SK-N-DZ (cell line): ENCODE data around the gene CCDC169.
A peak's percentile ranks its signal among the peaks of the same experiment; 100 is the strongest.

ENCODE experiments used
- DNase-seq: peaks from one replicate; pipeline ENCODE4 v3.0.0-alpha.2; 2015; ENCODE audit warnings: low spot score
- small RNA-seq, 2 experiments: library from RNA; depleted of rRNA; stranded (forward); fragments of <200 nt; gene quantifications; one replicate each; pipeline ENCODE3, GENCODE V24; 2014

The CCDC169 gene

DNA sequence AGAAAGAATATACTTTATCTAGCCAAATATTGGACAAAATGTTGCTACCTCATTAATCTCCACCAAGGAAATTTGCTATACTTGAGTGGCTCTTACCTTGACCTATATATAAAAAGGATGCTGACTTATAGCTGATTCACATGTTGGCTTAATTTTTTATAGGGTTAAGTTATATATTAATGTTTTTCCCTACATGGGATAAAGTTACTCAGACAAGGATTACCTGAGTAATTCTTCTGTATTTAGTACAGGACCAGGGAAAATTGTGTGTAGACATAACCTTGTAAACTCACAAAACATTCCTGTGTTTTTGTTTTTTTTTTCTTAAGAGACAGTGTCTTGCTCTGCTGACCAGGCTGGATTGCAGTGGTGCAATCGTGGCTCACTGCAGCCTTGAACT is 52.6 kb downstream of the CCDC169 start:
- no peak for DNase-seq

DNA sequence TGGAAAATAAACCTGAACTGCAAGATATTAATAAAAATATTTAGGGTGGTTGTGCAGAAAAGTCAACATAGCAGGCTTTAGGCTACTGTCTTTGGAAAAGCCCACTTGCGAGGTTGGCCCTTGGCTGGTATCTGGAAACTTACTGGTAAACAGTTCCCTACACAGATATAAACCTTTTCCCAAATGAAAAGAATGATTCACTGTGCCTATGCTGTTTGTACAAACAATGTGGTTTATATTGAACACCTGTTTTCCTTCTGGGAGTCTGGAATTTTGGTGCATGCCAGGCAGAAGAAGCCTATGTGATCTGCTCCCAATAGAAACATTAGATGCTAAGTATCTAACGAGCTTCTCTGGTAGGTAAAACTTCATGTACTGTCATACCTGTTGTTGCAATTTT is 53.5 kb downstream of the CCDC169 start:
- DNase-seq: no peak

DNA sequence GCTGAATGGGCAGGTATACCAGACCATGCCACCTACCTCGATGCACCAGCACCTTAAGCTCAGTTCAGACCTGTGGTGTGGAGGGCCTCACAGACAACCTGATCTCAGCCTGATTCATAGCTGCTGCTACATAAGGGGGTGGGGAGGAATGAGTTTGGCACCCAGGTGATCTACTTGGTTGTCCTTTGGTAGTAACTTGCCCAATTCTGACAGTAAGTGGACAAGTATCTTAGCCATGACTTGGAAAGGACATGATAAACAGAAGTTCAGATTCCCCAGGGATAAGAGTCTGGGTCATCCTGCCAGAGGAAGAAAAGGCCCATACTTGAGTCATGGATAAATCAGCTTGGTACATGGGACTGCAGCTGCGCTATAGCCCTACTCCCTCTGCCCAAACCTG is 54.9 kb downstream of the CCDC169 start:
- no peak for DNase-seq

DNA sequence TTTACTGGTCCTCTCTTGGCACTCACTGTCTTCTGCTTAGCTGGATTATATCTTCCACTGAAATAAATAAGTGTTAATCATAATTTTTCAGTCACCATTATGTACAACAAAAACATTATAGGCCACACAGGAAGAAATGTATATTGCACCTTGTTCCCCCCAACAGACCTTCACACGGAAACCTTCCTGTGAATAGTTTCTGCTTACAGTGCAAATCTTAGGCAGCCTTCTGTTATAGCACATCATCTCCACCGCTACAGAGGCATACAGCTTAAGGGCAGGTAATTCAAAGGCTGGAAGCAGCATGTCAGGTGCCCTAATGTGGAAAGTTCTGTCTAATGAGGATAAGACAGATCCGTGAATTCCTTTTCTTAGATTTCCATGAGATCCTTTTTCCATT is 66.4 kb downstream of the CCDC169 start:
- DNase-seq: no peak

DNA sequence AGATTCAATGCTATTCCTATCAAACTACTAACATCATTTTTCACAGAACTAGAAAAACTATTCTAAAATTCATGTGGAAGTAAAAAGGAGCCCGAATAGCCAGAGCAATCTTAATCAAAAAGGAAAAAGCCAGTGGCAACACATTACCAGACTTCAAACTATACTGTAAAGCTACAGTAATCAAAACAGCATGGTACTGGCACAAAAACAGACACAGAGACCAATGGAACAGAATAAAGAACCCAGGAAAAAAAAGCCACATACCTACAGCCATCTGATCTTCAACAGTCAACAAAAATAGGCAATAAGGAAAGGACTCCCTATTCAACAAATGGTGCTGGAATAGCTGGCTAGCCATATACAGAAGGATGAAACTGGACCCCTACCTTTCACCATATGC is 72.9 kb downstream of the CCDC169 start:
- DNase-seq: no peak

DNA sequence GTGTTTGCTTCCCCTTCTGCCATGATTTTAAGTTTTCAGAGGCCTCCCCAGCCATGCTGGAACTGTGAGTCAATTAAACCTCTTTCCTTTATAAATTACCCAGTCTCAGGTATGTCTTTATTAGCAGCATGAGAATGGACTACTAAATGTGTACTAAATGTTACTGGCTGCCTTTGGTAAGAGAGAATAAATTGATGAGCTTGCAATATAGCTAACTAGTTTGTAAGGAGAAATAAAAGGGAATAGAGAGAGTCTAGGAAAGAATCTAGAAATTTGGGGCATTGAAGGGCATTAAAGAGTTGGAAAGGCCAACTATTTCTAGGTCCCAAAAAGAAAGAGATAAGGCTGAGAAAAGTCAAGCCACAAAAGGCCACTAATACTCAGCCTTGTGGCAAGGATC is 77.7 kb downstream of the CCDC169 start:
- DNase-seq: no peak

DNA sequence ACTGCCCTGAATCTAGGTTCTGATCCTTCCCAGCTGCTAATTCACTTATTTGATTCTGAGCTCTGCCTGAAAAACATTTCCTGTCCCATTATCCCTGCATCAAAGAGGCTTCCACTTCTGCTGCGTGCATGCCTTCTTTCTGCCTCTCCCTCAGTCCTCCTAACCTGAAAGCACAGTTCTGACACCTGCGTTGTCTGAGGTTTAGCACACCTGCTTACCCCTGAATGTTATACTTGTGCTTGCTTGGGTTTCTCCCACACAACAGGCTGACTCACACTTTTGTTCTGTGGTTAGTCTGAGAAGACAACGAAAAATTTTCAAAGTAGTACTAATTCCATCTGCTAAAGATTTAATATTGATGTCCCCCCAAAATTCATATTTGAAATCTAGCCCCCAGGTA is 80.2 kb downstream of the CCDC169 start:
- no peak for DNase-seq

DNA sequence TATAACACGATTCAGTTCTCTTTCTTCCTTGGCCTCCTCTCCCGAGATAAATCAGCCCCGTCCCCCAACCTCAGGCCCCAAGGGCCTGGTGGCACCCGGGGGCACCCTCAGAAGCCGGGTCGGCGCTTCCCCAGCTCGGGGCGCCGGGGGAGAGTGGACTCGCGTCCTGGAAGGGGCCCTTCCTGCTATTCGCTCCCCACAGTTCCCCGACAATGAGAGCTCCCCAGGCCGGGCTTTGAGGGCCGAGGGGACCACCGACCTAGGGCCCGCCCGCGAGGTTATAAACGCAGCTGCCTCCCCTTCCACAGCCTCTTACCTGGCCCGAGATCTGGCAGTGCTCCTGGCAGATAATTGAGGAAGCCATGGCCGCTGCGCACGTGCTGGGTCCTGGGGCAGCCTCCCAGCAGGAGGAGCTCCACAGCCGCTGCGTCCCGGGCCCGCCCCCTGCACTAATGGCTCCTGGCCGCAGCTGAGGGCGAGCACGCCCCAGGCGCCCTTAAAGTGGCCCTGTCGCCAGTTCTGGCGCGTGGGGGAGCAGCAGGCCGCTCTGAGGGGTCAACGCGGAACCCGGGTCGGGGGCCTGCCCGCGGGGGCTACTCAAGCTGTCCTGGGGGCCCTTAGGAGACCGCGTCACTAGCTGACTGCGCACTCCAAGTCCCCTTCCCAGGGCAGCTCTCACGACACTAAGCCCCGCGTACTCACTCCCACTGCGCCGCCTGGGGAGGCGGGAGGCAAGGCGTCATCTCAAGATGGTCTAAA is 83.3 kb downstream of the CCDC169 start, which contains the start of gene SOHLH2:
Gene SOHLH2, minus strand, starts transcription at position 394 of the 759 bp plus-strand sequence. Its CDS starts 30 bp downstream, at position 364.
- DNase-seq: no peak

DNA sequence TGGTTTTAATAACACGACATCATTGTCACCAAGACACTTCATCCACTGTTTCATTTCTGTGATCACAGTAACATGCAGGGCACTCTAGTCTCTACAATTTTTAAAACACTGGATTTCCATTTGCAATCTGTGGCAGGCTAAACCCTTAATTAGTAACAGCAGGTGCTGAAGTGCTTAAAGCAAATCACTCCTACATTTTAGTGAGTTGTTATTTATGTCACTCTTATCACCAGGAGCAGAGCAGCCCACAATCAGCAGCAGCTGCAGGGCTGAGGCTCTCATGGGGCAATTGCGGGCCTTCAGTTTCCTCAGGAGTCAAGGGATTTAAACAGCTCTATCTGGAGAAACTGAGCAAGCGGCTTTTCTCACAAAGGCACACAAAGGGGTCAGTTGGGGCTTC is 84.8 kb downstream of the CCDC169 start:
- DNase-seq: peak; percentile 11

DNA sequence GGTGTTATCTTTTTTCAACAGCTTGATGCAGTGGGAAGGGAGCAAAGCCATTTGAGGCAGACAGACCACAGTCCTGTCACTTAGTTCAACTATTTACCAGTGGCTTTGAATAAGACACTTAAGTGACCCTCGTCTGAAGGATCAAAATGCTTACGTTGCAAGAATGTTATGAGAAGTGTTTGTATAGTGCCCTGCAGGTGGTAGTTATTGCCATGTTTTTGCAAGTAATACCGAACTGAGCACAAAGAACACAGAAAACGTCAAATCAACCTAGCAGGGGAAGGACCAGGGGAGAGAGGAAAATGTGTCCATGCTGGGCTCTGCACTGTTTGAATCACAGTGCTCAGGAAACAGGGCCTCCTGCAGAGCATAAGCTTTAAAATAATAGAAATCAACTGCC is 86.0 kb downstream of the CCDC169 start:
- no peak for DNase-seq

DNA sequence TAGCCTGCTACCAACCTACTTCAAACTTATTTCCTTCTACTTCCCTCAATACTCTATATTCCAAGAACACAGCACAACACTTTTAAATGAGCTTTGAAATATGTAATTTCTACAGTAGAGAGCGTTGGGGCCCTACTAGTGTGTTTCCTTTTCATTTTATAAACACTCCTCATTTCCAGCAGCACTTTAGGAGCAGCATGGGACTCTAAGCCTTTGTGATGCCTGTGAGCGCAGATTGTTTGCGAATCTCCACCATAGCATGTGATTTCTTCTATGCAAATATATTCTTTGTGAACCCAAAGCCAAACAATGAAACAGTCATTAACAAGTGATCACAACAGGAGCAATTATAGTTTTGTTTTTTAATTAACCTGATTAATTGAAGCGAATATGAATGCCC is 86.9 kb downstream of the CCDC169 start:
- no peak for DNase-seq

DNA sequence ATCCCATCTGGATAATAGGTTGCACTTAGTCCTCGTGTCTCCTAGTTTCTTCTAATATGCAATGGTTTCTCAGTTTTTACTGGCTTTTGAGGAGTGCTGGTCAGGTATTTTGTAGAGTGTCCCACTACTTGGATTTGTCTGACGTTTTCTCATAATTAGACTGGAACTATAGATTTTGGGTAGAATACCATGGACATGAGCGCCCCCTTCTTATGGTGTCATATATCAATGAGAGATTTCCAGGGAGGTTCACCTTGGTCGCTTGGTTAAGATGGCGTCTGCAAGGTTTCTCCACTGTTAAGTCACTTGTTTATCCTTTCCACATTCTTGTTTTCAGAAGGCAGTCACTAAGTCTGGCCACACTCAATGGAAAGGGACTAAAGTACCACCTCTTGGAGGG is 89.9 kb downstream of the CCDC169 start:
- no peak for DNase-seq

DNA sequence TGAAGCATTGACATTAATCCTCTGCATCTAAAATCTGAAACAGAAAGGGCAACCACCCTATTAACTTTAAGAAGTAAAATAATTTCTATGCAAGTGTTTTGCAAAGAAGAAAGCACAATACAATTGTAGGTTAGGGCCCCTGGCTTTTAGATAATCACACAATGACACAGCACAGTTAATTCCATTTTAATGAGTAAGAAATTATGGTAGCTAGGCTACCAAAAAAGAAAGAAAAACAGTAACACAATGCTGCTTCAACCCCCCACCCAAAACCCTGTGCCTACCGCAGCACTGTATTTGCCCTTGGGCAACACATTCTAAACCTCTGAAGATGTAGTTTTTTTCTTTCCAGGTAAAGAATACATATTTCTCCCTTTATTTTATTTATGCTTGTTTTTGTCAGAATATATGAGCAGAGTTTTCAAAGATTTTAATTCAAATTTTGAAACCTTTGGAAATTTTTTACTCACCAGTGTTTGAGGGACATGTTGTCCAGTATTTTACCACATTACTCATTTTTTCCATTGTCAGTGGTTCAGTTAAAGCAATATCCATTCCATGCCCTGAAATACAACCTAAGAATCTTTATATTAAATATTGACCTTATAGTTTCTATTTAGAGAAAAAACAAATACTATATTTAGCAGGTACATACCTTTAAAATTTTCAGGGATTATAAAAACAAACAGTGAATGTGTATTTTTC is 104.3 kb downstream of the CCDC169 start:
- DNase-seq: no peak

DNA sequence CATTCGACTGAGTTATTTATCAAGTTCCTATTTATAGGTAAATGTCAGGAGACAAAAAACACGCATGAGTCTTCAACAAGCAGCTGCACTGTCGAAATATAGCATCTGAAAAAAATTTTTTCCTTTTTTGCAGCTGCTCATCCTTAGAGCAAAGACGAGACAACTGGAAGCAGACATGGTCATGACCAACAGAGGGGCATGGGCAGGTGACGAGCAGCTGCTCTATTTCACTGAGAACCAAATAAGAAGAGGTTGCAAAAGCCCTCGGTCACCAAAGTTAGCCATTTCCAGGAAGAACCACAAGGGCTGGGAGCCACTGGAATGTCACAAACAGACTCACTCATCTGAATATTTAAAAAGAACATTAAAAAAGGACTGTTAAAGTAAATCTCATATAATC is 105.4 kb downstream of the CCDC169 start:
- peak; percentile 60 for DNase-seq

DNA sequence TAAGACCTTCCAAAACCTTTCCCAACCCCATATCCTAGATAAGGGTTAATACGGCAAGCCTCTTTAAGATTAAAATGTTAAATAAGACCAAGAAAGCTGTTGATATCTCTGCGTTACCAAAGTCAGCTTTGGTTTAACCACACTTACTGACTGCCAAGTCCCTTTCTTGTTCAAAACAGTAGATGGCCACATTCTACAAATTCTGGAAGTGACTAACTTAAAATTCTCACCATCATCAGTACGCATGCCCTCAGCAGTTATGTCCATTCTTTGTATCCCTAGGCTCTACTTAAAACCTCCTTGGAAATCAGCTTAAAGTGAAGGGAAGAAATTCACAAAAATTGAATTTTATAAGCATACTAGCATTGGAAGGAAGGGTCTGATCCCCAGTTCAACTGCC is 106.8 kb downstream of the CCDC169 start:
- peak; percentile 24 for DNase-seq

DNA sequence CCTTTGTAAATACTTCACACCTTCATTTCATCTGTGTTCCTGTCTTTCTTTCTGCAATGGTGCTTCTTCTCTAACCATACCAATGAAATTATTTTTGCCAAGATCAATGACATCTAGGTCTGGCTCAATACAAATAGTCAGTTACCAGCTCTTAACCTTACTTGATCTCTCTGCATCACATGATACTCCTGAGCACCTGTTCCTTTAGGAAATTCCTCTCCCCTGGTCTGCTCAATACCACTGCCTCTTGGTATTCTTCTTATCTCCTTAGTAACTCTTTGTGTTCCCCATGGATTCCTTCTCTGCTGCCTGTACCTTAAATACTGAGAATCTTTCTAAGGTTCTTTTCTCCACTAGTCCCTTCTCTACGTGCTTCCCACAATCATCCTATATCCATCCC is 109.2 kb downstream of the CCDC169 start:
- DNase-seq: no peak

DNA sequence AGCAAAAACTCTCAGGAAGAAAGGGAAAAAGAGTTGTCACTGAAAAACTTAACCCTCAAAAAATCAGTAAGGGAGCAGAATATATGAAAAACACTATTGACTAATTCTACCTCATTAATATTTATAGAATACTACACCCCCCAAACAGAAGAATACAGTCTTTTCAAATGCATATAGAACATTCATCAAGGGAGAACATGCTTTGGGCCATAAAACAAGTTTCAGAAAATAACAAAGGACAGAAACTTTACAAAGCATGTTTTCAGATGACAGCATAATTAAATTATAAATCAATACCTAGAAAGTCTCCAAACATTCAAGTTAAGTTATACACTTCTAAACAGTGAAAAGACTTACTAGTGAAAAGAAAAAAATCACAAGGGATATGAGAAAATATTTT is 113.7 kb downstream of the CCDC169 start:
- DNase-seq: no peak

Small RNA genes within 50 kb of the gene (small RNA-seq; reads per million reads assigned to genes)
- gene RNU6-71P: 0 to 0.04 reads per million in 2 experiments
